HG03135 (cell line): Measurements from ENCODE around the gene UFD1.

Experiments
- ATAC-seq: cut with Tn5 transposase; IDR thresholded peaks from one replicate; pipeline ENCODE4 v1.9.1; 2021; ENCODE audit warnings: mild to moderate bottlenecking, moderate library complexity; ENCODE audit not compliant: unreplicated experiment

The UFD1 gene

DNA sequence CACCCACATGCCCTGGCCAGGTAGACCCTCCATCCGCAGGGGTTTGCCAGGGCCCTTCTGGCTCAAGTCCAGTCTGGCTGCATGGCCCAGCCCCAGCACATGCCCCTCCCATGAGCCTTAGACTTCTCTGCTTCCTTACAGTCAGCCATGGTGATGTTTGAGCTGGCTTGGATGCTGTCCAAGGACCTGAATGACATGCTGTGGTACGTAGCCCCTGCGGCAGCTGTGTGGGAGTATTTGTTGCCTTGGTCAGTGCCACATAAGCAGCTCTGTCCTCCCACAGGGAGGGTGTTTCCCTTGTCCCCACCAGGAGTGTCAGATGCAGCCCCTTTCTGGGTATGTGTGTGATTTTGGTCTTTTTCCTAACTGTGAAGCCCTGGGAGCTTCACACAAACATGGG is 18.3 kb upstream of the UFD1 start:
- no peak for ATAC-seq

DNA sequence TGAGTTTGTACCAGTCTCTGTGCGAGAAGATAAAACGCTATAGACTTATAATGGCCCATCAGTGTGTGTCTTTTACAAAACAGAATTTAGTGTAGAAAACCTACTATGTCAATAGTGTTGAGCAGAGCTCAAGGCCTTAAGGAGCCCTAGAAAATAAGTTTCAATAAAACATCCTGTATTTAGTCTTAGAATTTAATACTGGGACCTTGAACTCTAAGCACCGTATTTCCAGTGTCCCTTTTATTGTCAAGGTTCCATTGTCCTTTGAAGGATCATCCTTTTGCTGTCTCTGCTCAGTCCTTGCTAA is 17.3 kb upstream of the UFD1 start:
- no peak for ATAC-seq

DNA sequence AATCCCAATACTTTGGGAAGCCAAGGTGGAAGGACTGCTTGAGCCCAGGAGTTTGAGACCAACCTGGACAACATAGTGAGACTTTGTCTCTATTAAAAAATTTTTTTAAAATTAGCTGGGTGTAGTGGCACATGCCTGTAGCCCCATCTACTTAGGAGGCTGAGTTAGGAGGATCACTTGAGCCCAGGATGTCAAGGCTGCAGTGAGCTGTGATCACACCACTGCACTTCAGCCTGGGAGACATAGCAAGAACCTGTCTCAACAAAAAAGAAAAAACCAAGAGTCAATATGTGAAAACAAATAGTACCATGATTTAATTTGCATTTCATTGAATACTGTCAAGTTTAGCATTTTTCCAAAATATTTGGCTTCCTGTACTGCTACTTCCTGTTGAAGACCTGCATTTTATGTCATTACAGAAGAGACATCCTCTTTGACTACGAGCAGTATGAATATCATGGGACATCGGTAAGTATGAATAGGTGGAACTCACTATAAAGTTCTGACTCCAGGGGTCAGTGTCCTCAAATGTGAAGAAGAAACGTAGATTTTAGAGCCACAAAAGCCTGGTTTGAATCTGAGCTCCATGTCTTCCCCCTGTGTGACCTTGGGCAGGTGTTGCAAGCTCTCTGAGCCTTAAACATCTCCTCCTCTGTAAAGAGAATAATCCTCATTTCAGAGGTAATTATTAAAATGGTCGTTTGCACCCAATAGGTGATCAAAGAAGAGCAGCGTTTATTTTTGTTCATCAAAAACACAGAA is 16.8 kb upstream of the UFD1 start:
- ATAC-seq = no peak

DNA sequence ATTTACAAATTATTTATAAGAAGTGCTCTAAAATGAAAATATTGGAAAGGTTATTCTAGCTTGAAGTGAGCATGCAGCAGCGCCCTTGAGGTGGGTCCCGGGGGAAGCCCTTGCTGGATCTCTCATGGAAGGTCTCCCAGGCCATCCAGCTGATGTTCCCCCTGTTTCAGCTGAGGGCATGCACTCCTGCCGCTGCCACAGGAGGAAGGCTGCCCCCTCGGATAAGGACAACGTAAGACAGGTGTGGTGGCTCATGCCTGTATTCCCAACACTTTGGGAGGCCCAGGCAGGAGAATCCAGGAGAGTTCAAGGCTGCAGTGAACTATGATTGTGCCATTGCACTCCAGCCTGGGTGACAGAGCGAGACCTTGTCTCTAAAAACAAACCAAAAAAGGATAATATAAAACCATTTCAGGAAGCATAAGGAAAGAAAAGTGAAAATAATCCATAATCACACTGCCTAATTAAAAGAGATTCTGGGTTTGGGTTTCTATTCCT is 15.7 kb upstream of the UFD1 start:
- no peak for ATAC-seq

DNA sequence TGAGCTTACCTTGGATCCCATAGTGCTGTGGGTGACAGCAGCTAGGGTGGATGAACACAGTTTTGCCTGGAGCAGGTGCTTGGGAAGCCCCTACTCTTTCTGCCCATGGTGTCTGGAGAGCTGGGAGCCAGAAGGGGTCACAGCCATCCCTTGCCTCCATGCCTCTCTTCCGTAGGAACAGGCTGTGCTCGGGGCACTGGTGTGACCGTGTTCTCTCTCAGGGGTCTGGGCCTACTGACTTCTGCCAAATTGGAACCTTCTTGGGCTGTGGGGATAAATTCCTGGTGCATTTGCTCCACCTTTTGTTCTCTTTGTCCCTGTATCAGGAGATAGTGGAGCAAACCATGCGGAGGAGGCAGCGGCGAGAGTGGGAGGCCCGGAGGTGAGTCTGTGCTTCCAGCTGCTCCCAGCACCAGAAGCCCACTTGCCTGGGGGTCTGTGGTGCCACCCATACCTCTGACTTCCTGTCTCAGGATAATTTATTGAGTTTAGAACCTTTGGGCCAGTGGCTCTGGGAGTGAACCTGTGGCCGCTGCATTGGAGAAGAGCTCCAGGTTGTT is 15.1 kb upstream of the UFD1 start:
- ATAC-seq = no peak

DNA sequence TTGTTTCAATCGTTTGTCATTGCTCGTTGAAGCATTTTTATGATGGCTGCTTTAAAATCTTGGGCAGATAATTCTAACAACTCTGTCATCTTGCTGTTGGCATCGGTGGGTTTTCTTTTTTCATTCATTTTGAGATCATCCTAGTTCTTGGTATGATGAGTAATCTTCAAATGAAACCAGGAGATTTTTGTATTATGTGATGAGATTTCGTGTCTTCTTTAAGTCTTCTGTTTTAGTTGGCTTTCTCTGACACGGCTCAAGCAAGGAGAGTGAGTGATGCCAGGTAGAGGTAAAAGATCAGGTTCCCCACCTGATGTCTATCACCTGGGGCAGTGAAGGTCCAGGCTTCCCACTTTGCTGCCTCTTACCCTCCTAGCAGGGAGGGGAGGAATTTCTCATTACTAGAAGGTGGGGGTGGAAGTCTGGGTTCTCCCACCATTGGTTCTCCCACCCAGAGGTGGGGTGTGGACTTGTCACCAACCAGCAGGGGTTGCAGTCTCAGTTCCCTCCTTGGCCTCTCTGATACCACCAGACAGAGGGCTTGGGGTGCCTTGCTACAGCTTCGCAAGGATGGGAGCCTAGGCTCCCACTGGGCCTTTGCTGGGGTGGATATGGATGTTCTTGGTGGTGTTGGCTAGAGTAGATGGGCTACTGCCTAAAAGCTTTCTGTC is 13.6 kb upstream of the UFD1 start:
- no peak for ATAC-seq

DNA sequence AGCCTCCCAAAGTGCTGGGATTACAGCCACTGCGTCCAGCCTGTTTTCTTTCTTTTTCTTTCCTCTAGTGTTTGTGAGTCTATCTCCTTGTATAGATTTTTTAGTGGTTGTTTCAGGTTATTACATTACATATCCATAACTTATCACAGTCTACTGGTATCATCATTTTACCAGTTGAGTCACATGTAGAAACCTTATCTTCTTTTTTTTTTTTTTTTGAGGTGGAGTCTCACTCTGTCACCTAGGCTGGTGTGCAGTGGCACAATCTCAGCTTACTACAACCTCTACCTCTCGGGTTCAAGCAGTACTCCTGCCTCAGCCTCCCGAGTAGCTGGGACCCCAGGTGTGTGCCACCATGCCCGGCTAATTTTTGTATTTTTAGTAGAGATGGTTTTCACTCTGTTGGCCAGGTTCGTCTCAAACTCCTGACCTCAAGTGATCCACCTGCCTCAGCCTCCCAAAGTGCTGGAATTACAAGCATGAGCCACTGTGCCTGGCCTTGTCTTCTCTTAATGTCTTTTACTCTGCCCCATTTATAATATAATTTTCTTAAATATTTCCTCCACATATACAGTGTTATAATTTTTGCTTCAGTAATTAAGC is 11.7 kb upstream of the UFD1 start:
- no peak for ATAC-seq

DNA sequence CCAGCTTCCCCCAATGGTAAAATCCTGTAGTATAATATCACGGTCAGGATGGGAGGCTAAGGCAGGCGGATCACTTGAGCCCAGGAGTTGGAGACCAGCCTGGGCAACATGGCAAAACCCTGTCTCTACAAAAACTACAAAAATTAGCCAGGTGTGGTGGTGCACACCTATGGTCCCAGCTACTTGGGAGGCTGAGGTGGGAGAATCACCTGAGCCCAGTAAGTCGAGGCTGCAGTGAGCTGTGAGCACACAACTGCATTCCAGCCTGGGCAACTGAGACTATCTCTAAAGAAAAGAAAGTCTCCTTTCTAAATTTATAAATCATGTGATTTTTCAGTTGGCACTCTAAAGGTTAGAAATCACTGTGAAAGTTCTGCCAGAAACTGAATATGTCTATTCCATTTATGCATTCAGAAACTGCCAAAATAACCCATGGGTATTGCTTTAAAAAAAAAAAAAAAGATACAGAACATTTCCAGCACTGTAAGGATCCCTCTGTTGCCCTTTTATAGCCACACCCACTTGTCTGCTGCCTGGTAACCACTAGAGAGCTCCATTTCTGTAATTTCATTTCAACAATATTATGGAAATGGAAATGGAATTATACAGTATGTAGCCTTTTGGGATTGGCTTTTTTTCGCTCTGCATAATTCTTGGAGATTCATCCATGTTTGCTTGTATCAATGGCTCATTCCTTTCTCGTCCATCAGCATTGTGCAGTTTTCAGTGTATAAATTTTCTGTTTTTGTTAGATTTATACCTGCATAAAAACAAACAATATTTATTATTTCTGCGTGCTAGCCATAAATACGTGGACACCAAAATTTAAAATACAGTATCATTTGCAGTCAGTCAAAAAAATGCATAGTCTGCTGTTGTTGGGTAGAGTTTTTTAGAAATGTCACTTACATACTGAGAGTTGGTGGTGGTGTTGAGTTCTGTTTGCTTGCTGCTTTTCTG is 10.2 kb upstream of the UFD1 start:
- no peak for ATAC-seq

DNA sequence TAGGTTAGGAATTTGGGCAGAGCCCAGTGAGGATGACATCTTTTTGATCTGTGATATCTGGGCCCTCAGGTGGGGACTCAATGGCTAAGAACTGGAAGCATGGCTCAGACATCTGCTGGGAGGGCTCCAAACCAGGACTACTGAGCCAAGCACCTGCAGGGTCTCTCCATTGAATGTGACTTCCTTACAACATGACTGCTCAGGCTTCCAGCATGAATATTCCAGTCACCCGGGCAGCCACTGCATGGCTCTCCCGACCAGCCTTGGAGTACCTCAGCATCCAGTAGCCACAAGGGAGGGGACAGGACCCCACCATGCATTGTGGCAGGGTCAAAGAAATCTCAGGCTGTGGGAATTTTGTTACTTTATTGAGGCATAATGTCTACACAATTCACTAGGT is 9.3 kb upstream of the UFD1 start:
- ATAC-seq = no peak

DNA sequence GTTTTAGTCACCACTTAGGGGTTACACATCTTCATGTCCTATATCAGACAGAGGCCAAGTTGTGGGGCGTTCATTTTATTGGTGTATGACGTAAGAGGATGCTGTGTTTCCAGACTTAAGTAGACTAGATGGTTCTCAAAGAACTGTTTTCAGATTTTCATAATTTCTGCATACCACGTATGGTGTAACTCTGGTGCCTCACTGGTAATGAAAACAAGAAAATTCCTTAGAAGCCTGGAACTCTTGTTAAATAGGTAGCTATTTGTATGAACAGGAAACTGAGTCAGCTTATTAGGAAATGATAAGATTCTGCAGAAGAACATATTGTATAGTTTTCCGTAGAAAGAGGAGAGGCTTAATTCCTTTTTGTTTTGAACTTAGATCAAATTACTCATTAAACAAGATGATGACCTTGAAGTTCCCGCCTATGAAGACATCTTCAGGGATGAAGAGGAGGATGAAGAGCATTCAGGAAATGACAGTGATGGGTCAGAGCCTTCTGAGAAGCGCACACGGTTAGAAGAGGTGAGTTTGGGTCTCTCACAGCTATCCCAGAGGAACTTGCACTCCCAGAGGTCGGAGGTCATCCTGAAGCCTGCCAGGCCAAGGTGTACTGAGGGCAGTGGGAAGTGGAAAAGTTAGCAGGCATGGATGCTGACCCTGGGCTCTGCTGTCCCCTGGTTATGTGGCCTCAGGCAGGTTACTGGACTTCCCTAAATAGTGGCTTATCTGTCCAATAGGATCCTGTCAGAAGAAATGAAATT is 4.7 kb upstream of the UFD1 start:
- no peak for ATAC-seq

DNA sequence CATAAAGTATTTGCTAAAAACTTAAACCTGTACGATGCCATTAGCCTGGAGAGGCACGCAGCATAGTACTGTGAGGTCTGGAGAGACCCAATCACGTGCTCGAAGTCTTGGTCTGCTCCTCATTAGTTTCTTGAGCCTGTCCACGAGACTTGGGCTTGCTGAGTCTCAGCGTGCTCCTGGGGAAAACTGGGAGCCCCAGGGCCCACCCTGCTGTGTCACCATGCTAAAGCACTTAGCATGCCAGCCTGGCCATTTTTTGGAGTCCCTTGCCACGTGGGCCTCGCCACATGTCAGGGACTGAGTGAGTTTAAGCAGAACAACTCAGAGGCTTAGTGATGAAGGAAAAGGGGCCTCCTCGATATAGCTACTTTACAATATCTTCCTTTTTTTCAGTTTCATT is 3.3 kb upstream of the UFD1 start:
- ATAC-seq = no peak

DNA sequence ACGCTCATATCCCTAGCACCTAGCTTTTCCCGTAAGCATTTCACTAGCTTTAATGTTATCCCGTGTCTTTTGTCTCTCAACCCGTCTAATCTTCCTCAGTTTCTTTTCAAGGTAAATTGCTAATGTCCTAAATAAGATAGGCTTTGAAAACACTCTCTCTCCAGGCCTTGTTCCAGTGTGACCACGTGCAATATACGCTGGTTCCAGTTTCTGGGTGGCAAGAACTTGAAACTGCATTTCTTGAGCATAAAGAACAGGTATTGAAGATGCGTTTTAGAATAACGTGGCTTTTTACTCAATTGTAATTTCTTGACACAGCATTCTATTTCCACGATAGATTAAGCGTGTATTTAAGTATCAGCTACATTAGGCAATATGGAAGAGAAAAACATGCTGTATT is 1.8 kb upstream of the UFD1 start:
- ATAC-seq = no peak

DNA sequence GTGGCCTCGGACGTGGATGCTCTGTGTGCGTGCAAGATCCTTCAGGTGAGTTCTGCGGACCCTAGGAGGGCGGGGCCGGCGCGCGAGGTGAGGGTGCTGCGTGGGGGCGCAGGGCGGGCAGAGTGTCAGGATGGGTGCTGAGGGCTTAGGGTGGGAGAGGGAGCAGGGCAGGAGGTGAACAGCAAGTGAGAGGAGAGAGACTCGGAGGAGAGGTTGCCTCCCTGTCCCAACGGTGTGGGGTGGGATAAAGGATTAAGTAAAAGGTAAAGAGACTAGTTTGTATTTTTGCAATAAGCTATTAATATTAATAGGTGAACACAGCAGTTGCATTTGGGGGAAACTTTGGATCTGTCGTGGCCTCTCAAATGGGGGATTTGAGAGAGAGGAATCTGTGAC is 1.2 kb upstream of the UFD1 start:
- peak; percentile 3 for ATAC-seq

DNA sequence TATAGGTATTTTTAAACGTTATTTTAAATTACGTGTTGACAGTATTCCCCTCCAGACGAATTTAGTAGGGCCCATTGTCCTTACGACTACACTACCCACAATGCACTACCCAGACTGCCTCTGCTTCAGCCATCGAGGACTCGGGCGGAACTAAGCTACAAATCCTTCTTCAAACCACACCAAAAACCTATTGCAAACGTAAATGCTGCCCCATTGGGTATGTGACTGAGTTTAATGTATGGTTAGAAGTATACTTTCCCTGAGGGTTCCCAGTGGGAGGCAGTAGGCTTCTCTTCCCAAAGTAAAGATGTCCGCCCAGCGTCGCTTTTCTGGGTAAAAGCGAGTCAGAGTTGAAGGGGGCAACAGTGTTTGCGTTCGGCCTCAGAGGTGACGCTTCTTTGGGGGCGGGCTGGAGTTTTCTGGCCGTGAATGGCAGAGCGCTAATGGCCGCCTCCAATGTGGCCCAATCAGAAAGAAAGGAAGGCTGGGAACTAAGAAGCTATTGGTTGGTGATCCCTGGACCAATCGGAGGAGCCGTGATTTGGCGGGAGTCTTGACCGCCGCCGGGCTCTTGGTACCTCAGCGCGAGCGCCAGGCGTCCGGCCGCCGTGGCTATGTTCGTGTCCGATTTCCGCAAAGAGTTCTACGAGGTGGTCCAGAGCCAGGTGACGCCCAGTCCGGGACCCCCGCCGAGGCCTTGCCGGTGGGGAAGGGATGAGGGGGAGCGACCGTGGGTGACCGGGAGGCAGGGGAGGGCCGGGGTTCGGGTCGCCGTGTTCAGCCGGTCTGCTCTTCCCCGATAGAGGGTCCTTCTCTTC is 571 bp upstream of the UFD1 start, which contains the start of gene CDC45:
Gene CDC45, plus strand, starts transcription at position 566 of the 818 bp plus-strand sequence. Its CDS starts 49 bp downstream, at position 615.
- ATAC-seq = peak; percentile 84

DNA sequence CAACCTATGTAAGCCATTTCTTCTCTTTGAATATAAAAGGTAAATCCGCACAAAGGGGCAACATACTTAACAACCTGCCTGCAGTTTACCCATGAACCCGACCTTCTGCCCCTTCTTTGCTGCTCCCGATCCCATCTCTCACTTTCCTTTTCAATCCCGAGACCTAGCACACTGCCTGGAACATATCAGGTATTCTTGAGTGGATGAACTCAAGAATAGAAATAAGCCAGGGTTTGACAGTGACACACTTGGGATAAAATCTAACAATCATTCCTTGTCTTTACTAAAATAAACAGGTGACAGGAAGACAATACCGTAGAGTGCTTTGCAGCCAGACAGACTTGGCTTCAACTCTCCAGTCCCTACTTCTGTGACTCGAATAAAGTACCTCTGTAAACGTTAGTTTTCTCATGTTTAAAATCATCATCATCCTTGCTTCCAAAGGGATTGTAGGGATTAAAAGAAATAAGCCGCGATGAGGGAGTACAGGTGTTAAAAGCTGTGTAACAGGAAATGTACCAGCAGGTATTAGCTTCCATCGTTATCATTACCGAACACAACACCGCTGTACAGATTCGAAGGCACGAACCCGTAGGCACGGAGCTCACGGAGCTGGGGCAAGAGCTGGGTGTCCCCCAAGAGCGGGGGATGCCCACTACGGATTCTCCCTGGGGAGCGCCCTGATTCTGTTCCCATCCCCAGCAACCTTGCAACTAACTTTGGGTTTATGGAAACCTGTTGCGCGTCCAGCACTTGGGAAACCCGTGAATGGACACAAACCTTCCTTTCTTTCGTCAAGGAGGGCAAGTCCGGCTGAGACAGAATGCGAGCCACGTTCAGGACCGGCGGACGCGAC is 720 bp downstream of the UFD1 start:
- no peak for ATAC-seq

DNA sequence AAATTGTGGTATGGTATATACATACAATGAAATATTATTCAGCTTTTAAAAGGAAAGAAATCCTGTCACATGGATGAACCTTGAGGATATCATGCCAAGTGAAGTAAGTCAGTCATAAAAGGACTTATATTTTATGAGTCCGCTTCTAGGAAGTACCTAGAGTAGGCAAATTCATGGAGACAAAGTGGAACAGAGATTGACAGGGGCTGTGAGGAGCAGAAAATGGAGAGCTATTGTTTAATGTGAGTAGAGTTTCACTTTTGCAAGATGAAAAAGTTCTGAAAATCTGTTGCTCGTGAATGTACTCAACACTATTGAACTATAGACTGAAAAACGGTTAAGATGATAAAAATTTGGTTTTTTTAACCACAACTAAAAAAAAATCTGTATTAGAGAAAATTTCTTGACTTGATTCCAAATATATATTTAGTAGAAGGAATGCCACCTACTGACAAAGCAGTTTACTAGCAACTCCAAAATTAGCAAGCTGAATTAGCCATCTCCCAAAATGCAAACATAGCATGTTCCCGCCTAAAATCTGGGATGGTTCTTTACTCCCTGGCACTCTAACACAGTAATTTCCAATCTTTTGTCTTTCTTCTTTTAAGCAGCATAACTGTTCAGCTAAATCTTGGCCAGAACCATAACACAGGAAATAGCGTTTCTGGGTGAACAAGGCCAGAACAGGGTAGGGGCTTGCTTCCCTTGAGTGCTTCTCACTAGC is 1.5 kb downstream of the UFD1 start:
- ATAC-seq = no peak

DNA sequence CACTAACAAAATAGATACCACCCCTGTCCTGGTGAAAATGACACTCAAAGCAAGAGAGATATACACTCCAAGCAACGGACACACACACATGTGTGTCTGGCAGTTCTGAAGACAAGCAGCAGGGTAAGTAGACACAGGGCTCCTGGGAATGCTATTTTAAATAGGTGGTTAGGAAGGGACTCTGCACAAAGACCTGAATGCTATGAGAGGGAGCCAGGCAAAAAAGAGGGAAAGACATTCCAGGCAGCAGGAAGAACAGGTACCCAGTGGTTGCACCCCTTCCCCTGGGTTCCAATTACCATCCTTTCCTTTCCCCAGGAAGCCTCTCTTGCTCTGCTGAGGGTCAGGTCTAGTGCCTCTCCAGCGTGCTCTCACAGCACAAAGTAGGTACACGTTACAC is 3.0 kb downstream of the UFD1 start:
- no peak for ATAC-seq

DNA sequence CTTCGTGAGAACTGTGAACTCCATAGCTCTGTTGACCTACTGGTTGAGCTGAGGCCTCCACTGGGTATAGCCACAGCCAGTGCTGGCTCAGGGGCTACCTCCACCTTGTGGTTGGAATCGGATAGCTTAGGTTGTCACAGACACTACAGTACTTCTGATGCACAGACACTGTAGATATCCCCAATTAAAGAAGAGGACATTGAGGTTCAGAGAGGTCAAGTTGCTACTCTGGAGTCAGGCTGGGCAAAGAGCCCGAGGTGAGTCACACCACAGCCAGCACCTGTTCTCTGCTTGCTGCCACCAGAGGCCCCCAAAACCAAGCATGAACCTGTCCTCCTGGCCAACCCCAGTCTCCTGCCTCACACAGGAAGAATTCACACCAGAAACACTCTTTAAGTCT is 5.4 kb downstream of the UFD1 start:
- ATAC-seq = no peak
